K562 (cell line): ENCODE measurements around the gene TMTC2.

ENCODE experiments used
- PCBP2 ChIP-seq: fragments of 200-400 bp; formaldehyde crosslinking; IDR thresholded peaks from 2 replicates; pipeline ENCODE4 v1.6.1; 2018; ENCODE audit warnings: low read length, low read depth, mild to moderate bottlenecking, moderate library complexity; ENCODE audit not compliant: poor library complexity, severe bottlenecking
- POLR2AphosphoS5 ChIP-seq: IDR thresholded peaks from 2 replicates; pipeline ENCODE4 v1.6.1; 2011; ENCODE audit warnings: mild to moderate bottlenecking, low read depth, low read length, moderate library complexity; ENCODE audit not compliant: control insufficient read depth, insufficient read depth

DNA sequence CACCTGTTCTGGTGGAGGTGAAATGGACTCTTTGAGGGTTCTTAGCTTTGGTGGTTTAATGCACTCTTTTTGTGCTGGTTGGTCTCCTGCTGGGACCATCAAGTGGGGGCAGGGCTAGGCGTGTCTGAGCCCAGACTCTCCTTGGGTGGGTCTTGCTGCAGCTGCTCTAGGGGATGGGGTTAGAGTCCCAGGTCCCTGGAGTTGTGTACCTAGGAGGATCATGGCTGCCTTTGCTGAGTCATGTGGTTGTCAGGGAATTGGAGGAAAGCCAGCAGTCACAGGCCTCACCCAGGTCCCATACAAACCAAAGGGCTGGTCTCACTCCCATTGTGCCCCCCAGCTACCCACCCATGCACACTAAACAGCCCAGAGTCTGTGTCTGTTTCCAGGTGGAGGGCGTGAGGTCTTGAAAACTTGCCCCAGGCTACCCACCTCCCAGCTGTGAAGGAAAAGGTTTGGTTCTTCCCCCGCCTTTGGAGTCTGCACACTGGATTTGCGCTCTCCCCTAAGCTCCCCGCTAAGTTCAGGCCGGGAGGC, 387.7 kb downstream of the TMTC2 start:
- TF ChIP-seq PCBP2: no peak
- no peak for TF ChIP-seq POLR2AphosphoS5
